Esophagus muscularis mucosa (tissue), 3 donors: ENCODE measurements around the gene PKDCC.

Experiments
- CTCF ChIP-seq, 3 experiments: fragments of 200-600 bp in 2 of 3; fragments of 450-650 bp in 1 of 3; sonication (generic) in 2 of 3; IDR thresholded peaks; one replicate each; pipeline ENCODE4 v1.5.1; 2017 to 2019; ENCODE audit warnings: antibody characterized with exemption in 3 of 3, mild to moderate bottlenecking in 2 of 3, moderate library complexity in 1 of 3
- POLR2AphosphoS5 ChIP-seq, 2 donors: sonication (generic); formaldehyde crosslinking; IDR thresholded peaks; one replicate each; pipeline ENCODE4 v1.6.1; 2017; ENCODE audit warnings: antibody characterized with exemption in 2 of 2

GRCh38 chr2:42096869-42097591 lies 49.2 kb downstream of the PKDCC start:
- TF ChIP-seq POLR2AphosphoS5 (IDR thresholded peaks at IDR 0.05) (no peak), CTCF (IDR thresholded peaks at IDR 0.05) (no peak)
